Trophoblast cell (in vitro differentiated cells and primary cell): ENCODE measurements around the gene USH1C.

Experiments
- DNase-seq, 2 donors: peaks; one replicate each; pipeline ENCODE4 v3.0.0-alpha.2; 2016
- H2AFZ ChIP-seq: 2 replicates; pipeline ENCODE4 v1.6.1; 2013; ENCODE audit warnings: low read length, moderate library complexity, mild to moderate bottlenecking; ENCODE audit not compliant: insufficient read depth, poor library complexity
- H2AK5ac ChIP-seq: 2 replicates; pipeline ENCODE4 v1.6.1; 2013; ENCODE audit warnings: mild to moderate bottlenecking, low read length
- H2BK120ac ChIP-seq: 2 replicates; pipeline ENCODE4 v1.6.1; 2013; ENCODE audit warnings: low read length, mild to moderate bottlenecking, moderate library complexity; ENCODE audit not compliant: insufficient read depth, poor library complexity
- H2BK12ac ChIP-seq: 2 replicates; pipeline ENCODE4 v1.6.1; 2013; ENCODE audit warnings: mild to moderate bottlenecking, low read length, moderate library complexity
- H2BK5ac ChIP-seq: 2 replicates; pipeline ENCODE4 v1.6.1; 2013; ENCODE audit warnings: low read length, low read depth, moderate library complexity, mild to moderate bottlenecking; ENCODE audit not compliant: poor library complexity
- H3K14ac ChIP-seq: 2 replicates; pipeline ENCODE4 v1.6.1; 2013; ENCODE audit warnings: mild to moderate bottlenecking, low read length
- H3K18ac ChIP-seq: 2 replicates; pipeline ENCODE4 v1.6.1; 2013; ENCODE audit warnings: mild to moderate bottlenecking, low read length
- H3K23ac ChIP-seq: 2 replicates; pipeline ENCODE4 v1.6.1; 2013; ENCODE audit warnings: low read length
- H3K27ac ChIP-seq: 2 replicates; pipeline ENCODE4 v1.5.1; 2013; ENCODE audit warnings: low read depth, mild to moderate bottlenecking, inconsistent platforms, low read length, moderate library complexity
- H3K27me3 ChIP-seq: 2 replicates; pipeline ENCODE4 v1.6.1; 2013; ENCODE audit warnings: inconsistent platforms, mild to moderate bottlenecking, low read length, moderate library complexity; ENCODE audit not compliant: insufficient read depth
- H3K36me3 ChIP-seq, 2 experiments: 1 replicate in 1 of 2; 2 replicates in 1 of 2; pipeline ENCODE4 v1.6.1; 2013; ENCODE audit warnings: low read length in 2 of 2, mild to moderate bottlenecking in 2 of 2, moderate library complexity in 1 of 2; ENCODE audit not compliant: insufficient read depth in 2 of 2, control insufficient read depth in 1 of 2
- H3K4ac ChIP-seq: 2 replicates; pipeline ENCODE4 v1.6.1; 2013; ENCODE audit warnings: low read depth, mild to moderate bottlenecking, low read length, moderate library complexity
- H3K4me1 ChIP-seq, 2 experiments: 1 replicate in 1 of 2; 2 replicates in 1 of 2; pipeline ENCODE4 v1.6.1; 2013; ENCODE audit warnings: low read length in 2 of 2, mild to moderate bottlenecking in 2 of 2, moderate library complexity in 1 of 2; ENCODE audit not compliant: insufficient read depth in 2 of 2, control insufficient read depth in 1 of 2
- H3K4me2 ChIP-seq: 2 replicates; pipeline ENCODE4 v1.6.1; 2013; ENCODE audit warnings: inconsistent platforms, mild to moderate bottlenecking, low read length, moderate library complexity
- H3K4me3 ChIP-seq: 2 replicates; pipeline ENCODE4 v1.5.1; 2013; ENCODE audit warnings: mild to moderate bottlenecking, low read depth, low read length, inconsistent platforms
- H3K79me1 ChIP-seq: one replicate; pipeline ENCODE4 v1.6.1; 2013; ENCODE audit warnings: low read length
- H3K79me2 ChIP-seq: 2 replicates; pipeline ENCODE4 v1.6.1; 2013; ENCODE audit warnings: low read length, mild to moderate bottlenecking; ENCODE audit not compliant: control insufficient read depth, insufficient read depth, poor library complexity
- H3K9ac ChIP-seq: 2 replicates; pipeline ENCODE4 v1.6.1; 2013; ENCODE audit warnings: mild to moderate bottlenecking, low read length
- H3K9me3 ChIP-seq: 2 replicates; pipeline ENCODE4 v1.6.1; 2013; ENCODE audit warnings: low read depth, mild to moderate bottlenecking, control low read depth, inconsistent platforms, low read length; ENCODE audit not compliant: insufficient read depth
- H4K12ac ChIP-seq: 2 replicates; pipeline ENCODE4 v1.6.1; 2013; ENCODE audit warnings: low read depth, mild to moderate bottlenecking, low read length, moderate library complexity
- H4K8ac ChIP-seq: 2 replicates; pipeline ENCODE4 v1.6.1; 2013; ENCODE audit warnings: low read depth, mild to moderate bottlenecking, low read length, moderate library complexity
- H4K91ac ChIP-seq: one replicate; pipeline ENCODE4 v1.6.1; 2013; ENCODE audit warnings: low read depth, mild to moderate bottlenecking, low read length, moderate library complexity
- WGBS: extraction: QIAGEN DNeasy Blood & Tissue Kit; methylation state at CpG from one replicate; pipeline ENCODE4 v1.1.7; 2013; ENCODE audit warnings: missing lambda C conversion rate; ENCODE audit not compliant: insufficient read length, insufficient coverage; ENCODE audit errors: extremely low coverage; 5-methylcytosine and 5-hydroxymethylcytosine counted together

The USH1C gene

DNA sequence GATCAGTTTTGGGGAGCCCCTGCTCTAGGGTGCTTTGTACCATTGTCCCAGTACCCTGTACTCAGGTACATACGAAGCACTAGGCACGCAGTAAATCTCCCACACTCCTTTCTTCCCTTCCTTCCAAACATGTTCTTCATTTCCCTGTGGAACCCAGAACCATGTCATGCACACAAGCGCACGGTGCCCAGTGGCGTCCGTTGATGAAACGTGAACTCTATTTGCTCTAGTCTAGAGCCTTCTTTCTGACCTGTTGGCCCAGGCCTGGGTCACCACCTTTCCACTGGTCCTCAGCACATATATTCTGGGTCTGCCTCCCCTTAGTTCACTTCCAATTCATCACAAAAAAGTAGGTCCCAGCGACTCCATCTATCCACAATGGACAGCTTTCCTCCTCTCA is 7.0 kb downstream of the USH1C start:
- no peak overlapping the region for H3K23ac ChIP-seq
- no peak overlapping the region for H3K4me2 ChIP-seq
- no peak overlapping the region for H3K14ac ChIP-seq
- H3K27me3 ChIP-seq: no peaks in the 10 kb centered on the region
- H2BK12ac ChIP-seq: no peak overlapping the region
- H3K36me3 ChIP-seq: no peaks in the 10 kb centered on the region
- no peak overlapping the region for H3K27ac ChIP-seq
- no peak overlapping the region for H4K91ac ChIP-seq
- no peaks in the 10 kb centered on the region for H3K9me3 ChIP-seq
- no peak overlapping the region for H2BK5ac ChIP-seq
- H3K18ac ChIP-seq: no peak overlapping the region
- H4K8ac ChIP-seq: no peak overlapping the region
- no peak overlapping the region for H3K4me3 ChIP-seq
- H3K9ac ChIP-seq: no peak overlapping the region
- no peak overlapping the region for H2AFZ ChIP-seq
- DNase-seq: no peak
- H2AK5ac ChIP-seq: no peak overlapping the region
- H3K79me1 ChIP-seq: no peaks in the 10 kb centered on the region
- H4K12ac ChIP-seq: no peak overlapping the region
- no peak overlapping the region for H3K4ac ChIP-seq
- H3K79me2 ChIP-seq: no peaks in the 10 kb centered on the region
- H2BK120ac ChIP-seq: no peak overlapping the region
- WGBS: no CpG with 5 or more reads among the region's 8 CpGs
- H3K4me1 ChIP-seq: no peaks in the 10 kb centered on the region

DNA sequence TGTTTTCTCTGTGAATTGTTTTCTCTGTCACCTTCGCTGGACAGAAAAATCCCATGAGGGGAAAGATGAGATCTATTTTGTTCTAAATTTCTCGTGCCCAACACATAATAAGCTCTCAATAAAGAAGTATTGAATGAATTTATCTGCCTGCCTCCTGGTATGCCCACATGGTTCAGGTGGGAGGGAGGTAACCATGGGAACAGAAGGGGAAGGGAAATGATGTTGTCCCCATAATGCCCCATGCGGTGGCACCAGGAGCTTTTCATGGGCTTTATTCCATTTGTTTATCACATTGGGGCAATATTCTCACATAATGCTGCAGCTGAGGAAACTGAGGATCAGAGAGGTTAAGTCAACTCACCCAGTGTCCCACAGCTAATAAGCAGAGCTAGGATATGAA is 8.7 kb downstream of the USH1C start:
- Histone ChIP-seq H3K4me3 (no peak overlapping the region), H3K4ac (no peak overlapping the region), H2AK5ac (no peak overlapping the region), H3K27ac (no peak overlapping the region), H4K12ac (no peak overlapping the region), H2BK120ac (no peak overlapping the region), H3K36me3 (no peaks in the 10 kb centered on the region), H3K79me1 (no peaks in the 10 kb centered on the region), H3K9ac (no peak overlapping the region), H3K14ac (no peak overlapping the region), H3K4me2 (no peak overlapping the region), H3K9me3 (no peaks in the 10 kb centered on the region), H3K79me2 (no peaks in the 10 kb centered on the region), H2BK5ac (no peak overlapping the region), H3K23ac (no peak overlapping the region), H3K27me3 (no peaks in the 10 kb centered on the region), H2BK12ac (no peak overlapping the region), H4K8ac (no peak overlapping the region), H3K18ac (no peak overlapping the region), H3K4me1 (no peaks in the 10 kb centered on the region), H2AFZ (no peak overlapping the region), H4K91ac (no peak overlapping the region)
- DNase-seq: no peak
- no CpG with 5 or more reads among the region's 3 CpGs for WGBS

DNA sequence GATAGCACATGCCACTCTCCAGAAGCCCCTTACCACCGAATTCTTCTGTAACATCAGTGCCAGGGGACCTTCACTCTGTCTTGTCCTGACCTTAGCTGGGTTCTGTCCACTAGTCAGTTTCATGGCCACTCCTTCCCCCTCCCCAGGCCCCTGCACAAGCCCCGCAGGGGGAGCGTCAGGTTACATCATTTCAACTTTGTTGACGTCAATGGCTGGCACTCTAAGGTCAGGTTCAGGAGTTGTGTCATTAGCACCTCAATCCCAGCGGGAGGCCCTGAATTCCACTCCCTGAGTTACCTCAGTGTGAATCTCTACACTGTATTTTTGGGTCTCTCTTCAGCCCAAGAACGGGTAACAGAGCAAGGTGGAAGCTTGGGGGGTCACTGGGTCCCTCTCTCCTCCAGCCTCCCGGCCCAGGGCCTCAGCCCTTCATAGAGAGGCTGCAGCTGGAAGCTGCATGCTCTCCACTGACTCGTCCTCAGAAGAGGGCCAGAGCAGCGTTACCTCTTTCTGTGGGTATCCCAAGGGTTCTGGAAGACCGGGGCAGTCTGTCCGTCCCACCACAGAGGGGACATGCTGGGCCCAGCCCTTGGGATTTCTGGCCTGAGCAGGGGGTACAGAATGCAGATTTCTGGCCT is 10.3 kb downstream of the USH1C start:
- WGBS: no CpG with 5 or more reads among the region's 11 CpGs

DNA sequence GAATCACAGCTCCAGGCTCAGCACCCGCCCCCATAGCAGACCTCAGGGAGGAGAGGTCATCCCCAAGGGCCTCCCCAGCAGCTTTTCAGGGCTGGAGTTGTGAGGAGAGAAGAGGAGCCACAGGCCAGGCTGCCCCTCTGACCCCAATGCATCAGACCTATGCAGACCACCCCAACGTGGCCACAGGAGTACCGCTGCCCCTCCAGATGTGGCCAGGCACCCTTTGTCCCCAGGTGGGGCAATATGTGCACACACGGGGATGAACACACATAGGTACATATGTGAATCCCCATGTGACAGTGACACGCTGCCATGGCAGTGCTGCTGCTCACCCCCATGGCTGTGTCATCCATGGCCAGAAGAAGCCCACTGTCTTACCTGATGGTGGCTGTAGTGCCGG is 10.9 kb downstream of the USH1C start:
- no peak overlapping the region for H3K4me3 ChIP-seq
- no peak overlapping the region for H2AK5ac ChIP-seq
- H3K4ac ChIP-seq: no peak overlapping the region
- no peak overlapping the region for H4K12ac ChIP-seq
- H3K27ac ChIP-seq: no peak overlapping the region
- H2BK5ac ChIP-seq: no peak overlapping the region
- H3K14ac ChIP-seq: no peak overlapping the region
- no peak overlapping the region for H3K18ac ChIP-seq
- no peak for DNase-seq
- no CpG with 5 or more reads among the region's 6 CpGs for WGBS
- no peak overlapping the region for H2BK12ac ChIP-seq
- H2BK120ac ChIP-seq: no peak overlapping the region
- H3K79me1 ChIP-seq: no peaks in the 10 kb centered on the region
- H3K27me3 ChIP-seq: no peaks in the 10 kb centered on the region
- H2AFZ ChIP-seq: no peak overlapping the region
- no peaks in the 10 kb centered on the region for H3K4me1 ChIP-seq
- H3K36me3 ChIP-seq: no peaks in the 10 kb centered on the region
- no peak overlapping the region for H3K23ac ChIP-seq
- H3K9ac ChIP-seq: no peak overlapping the region
- H4K8ac ChIP-seq: no peak overlapping the region
- no peak overlapping the region for H3K4me2 ChIP-seq
- peaks cover 2% of the 10 kb centered on the region for H3K9me3 ChIP-seq
- no peaks in the 10 kb centered on the region for H3K79me2 ChIP-seq
- H4K91ac ChIP-seq: no peak overlapping the region

More for the DNA sequence above, 10.3 kb downstream of the USH1C start:
- H4K91ac ChIP-seq: no peak overlapping the region
- DNase-seq: no peak
- H3K9ac ChIP-seq: no peak overlapping the region
- no peaks in the 10 kb centered on the region for H3K79me2 ChIP-seq
- no peaks in the 10 kb centered on the region for H3K36me3 ChIP-seq
- no peak overlapping the region for H2BK5ac ChIP-seq
- no peak overlapping the region for H3K18ac ChIP-seq
- no peak overlapping the region for H2AK5ac ChIP-seq
- no peak overlapping the region for H2BK12ac ChIP-seq
- no peaks in the 10 kb centered on the region for H3K27me3 ChIP-seq
- no peak overlapping the region for H3K23ac ChIP-seq
- H4K8ac ChIP-seq: no peak overlapping the region
- no peak overlapping the region for H2AFZ ChIP-seq
- no peak overlapping the region for H3K4me3 ChIP-seq
- no peaks in the 10 kb centered on the region for H3K79me1 ChIP-seq
- no peaks in the 10 kb centered on the region for H3K9me3 ChIP-seq
- H3K4ac ChIP-seq: no peak overlapping the region
- H3K14ac ChIP-seq: no peak overlapping the region
- no peak overlapping the region for H3K4me2 ChIP-seq
- no peak overlapping the region for H3K27ac ChIP-seq
- no peak overlapping the region for H2BK120ac ChIP-seq
- no peak overlapping the region for H4K12ac ChIP-seq
- H3K4me1 ChIP-seq: no peaks in the 10 kb centered on the region
